ENCODE results near the gene PCNX3.
"Not testable (repeated sequence)": the region's sequence is repeated elsewhere in the genome, so short reads cannot be mapped to it uniquely, and the experiment has no call there.

PCNX3 gene

GRCh38 chr11:65651589-65652510 is 36.3 kb downstream of the PCNX3 start:
- in situ Hi-C loops (cut with MboI; ENCODE audit: low sequenced_read_pairs): no loop called here

GRCh38 chr11:65652511-65653228 is 37.1 kb downstream of the PCNX3 start:
- in situ Hi-C loops (cut with MboI; ENCODE audit: low sequenced_read_pairs): no loop called here

- in situ Hi-C loops (cut with MboI; ENCODE audit: low sequenced_read_pairs): no loop called here
Measured at GRCh38 chr11:65653229-65654225, 38.0 kb downstream of the PCNX3 start.

GRCh38 chr11:65654375-65655349 is 39.1 kb downstream of the PCNX3 start:
- in situ Hi-C loops (cut with MboI; ENCODE audit: low sequenced_read_pairs): no loop called here

- in situ Hi-C loops (cut with MboI; ENCODE audit: low sequenced_read_pairs): no loop called here
Measured at GRCh38 chr11:65655570-65656332, 40.2 kb downstream of the PCNX3 start.

GRCh38 chr11:65657426-65657825 is 41.9 kb downstream of the PCNX3 start:
- in situ Hi-C loops (cut with MboI; ENCODE audit: low sequenced_read_pairs): no loop called here

- in situ Hi-C loops (cut with MboI; ENCODE audit: low sequenced_read_pairs): no loop called here
Measured at GRCh38 chr11:65658174-65659021, 42.8 kb downstream of the PCNX3 start.

GRCh38 chr11:65660038-65660437 is 44.5 kb downstream of the PCNX3 start:
- in situ Hi-C loops (cut with MboI; ENCODE audit: low sequenced_read_pairs): no loop called here

- in situ Hi-C loops (cut with MboI; ENCODE audit: low sequenced_read_pairs): not testable (repeated sequence)
Measured at GRCh38 chr11:65660908-65661307, 45.3 kb downstream of the PCNX3 start.

GRCh38 chr11:65661599-65662246 is 46.1 kb downstream of the PCNX3 start:
- in situ Hi-C loops (cut with MboI; ENCODE audit: low sequenced_read_pairs): no loop called here

- in situ Hi-C loops (cut with MboI; ENCODE audit: low sequenced_read_pairs): no loop called here
Measured at GRCh38 chr11:65662247-65662798, 46.7 kb downstream of the PCNX3 start.

GRCh38 chr11:65662799-65663638 is 47.4 kb downstream of the PCNX3 start, which contains the start of gene RELA:
Gene RELA, minus strand, starts transcription at chr11:65662916. Its CDS starts 84 bp downstream, at chr11:65662832.
- in situ Hi-C loops (cut with MboI; ENCODE audit: low sequenced_read_pairs): no loop called here

GRCh38 chr11:65663639-65664200 is 48.1 kb downstream of the PCNX3 start:
- in situ Hi-C loops (cut with MboI; ENCODE audit: low sequenced_read_pairs): no loop called here

GRCh38 chr11:65672180-65672860 is 56.7 kb downstream of the PCNX3 start:
- in situ Hi-C loops (cut with MboI; ENCODE audit: low sequenced_read_pairs): no loop called here

- in situ Hi-C loops (cut with MboI; ENCODE audit: low sequenced_read_pairs): no loop called here
Measured at GRCh38 chr11:65672982-65673381, 57.4 kb downstream of the PCNX3 start.

All from HL-60/S4 treated with phorbol 12-myristate 13-acetate at 8.2 ng/mL for 4 days and 3 days (cell line).